ENCODE measurements around the gene TEKT1.
A peak's percentile ranks its signal among the peaks of the same experiment; 100 is the strongest.

The TEKT1 gene

DNA sequence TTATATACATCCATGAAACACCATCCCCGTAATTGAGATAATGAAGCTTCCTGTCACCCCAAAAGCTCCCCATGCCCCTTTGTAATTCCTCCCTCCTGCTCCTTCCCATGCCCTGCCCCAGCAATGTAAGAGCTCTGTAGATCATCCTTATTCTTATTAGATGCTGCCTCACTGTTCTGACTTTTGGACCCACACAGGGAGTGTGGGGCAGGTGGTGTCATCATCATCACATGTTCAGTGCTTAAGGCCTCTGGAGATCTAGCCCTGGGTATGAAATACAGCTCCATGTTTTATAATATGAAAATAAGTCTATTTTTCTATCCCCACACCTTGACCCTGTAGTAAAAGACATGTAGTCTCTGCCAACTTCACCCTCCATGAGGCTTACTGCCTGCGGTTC lies 73.8 kb downstream of the TEKT1 start:
- DNase-seq (ENCODE audit: low read depth), result no peak

- no peak for DNase-seq (ENCODE audit: low read depth)
Measured at GRCh38 chr17:6756425-6757031, 75.0 kb downstream of the TEKT1 start.

GRCh38 chr17:6755731-6756184 lies 75.8 kb downstream of the TEKT1 start, which contains the start of gene XAF1:
XAF1 (plus strand) TSS chr17:6756046; CDS start chr17:6756079, 33 bp downstream.
- DNase-seq (ENCODE audit: low read depth), result peak; percentile 49

GRCh38 chr17:6755281-6755680 lies 76.2 kb downstream of the TEKT1 start:
- no peak for DNase-seq (ENCODE audit: low read depth)

DNA sequence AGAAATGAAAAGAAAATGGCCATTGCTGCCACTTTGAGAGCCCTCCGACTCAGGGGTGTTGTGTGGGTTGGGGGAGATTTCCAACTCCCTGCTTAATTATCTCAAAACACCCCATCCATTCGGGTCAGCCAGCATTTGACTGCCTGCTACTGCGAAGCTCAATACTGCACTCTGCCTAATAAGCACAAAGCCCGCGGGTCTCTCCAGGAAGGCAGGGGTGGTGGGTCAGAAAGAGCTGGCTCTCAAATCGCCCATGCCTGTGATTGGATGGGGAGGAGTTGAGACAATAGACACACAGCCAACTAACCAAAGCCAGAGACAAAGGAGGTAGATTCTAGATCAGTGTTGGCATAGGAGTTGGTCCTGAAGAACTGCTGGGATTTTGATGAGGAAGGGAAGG lies 78.0 kb downstream of the TEKT1 start:
- no peak for DNase-seq (ENCODE audit: low read depth)

DNA sequence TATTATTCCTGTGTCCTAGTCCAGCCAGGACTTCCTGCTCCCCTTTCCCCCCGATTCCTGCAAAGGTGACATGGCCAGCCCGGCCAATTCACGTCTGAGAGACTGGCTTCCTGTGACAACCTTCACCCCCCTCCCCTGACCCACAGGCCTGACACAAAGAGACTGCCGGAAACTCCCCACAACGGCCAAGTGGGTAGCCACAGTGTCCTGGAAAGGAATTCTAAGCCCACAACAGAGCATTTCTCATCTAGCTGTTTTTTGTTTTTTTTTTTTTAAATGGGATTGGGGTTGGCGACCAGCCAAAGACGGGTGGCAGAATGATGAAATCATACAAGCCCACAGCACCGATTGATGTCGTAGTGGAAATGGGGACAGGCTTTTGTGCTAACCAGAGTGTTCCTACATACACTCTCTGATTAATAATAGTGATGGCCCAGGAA lies 78.5 kb downstream of the TEKT1 start:
- DNase-seq (ENCODE audit: low read depth), result peak; percentile 35

DNA sequence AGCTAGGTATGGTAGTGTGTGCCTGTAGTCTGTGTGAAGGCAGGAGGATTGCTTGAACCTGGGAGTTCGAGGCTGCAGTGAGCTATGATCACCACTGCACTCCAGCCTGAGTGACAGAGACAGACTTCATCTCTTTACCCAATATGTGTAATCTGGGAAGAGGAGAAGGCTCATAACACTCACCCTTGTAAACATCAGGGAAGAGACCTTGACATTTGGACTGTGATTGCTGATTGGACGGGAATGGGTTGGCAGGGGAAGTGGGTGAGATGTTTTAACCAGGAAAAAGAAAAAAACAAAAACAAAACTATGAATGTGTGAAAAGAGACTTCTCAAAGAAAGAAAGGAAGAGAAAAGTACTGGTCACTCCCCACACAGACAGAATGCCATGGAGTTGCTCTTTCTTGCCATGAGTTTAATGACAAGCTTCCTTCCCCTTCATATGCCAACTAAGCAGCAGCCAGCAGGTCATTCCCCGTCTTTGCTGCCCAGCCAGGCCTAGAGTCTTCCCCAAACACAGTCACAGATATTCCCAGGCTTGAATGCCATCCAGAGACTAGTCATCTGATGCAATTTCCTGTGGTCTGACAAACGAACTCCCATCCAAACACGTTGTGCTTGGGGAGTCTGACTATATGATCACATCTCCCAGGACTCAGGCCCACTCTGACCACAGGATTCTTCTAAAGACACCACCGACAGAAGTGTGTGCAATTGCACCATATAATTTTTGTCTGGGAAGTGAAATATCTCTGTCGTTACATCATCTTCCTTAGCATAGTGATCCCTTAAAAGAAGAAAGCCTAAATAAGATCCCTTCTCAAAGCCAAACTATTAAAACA lies 79.2 kb downstream of the TEKT1 start:
- no peak for DNase-seq (ENCODE audit: low read depth)

GRCh38 chr17:6749519-6749918 lies 82.0 kb downstream of the TEKT1 start:
- DNase-seq (ENCODE audit: low read depth), result no peak

- no peak for DNase-seq (ENCODE audit: low read depth)
Measured at GRCh38 chr17:6748617-6749016, 82.9 kb downstream of the TEKT1 start.

Measured in stimulated activated CD8-positive, alpha-beta memory T cell treated with anti-CD3 and anti-CD28 coated beads, Interleukin-15, amount 100 ng/mL, for 1 hour (primary cell).